H9 (cell line): ENCODE results near the gene RPLP2. TPM values are rescaled to one million over a fixed set of nuclear protein-coding genes. Genes with fewer than 3 reads are reported as not detected.

Experiments used
- DNase-seq: peaks from one replicate; pipeline ENCODE4 v3.0.0-alpha.2; 2017
- H2AFZ ChIP-seq: one replicate; pipeline ENCODE4 v1.6.1; 2013; ENCODE audit warnings: mild to moderate bottlenecking, low read length, control low read depth, moderate library complexity
- H2AK5ac ChIP-seq: 2 replicates; pipeline ENCODE4 v1.6.1; 2013; ENCODE audit warnings: low read length, control low read depth, mixed read lengths; ENCODE audit not compliant: insufficient read length
- H2BK120ac ChIP-seq: one replicate; pipeline ENCODE4 v1.6.1; 2013; ENCODE audit warnings: low read depth, mild to moderate bottlenecking, low read length, control low read depth, inconsistent platforms; ENCODE audit not compliant: poor library complexity, severe bottlenecking
- H2BK12ac ChIP-seq: 2 replicates; pipeline ENCODE4 v1.6.1; 2013; ENCODE audit warnings: low read length, control low read depth, mixed read lengths, low read depth; ENCODE audit not compliant: insufficient read length
- H2BK15ac ChIP-seq: 2 replicates; pipeline ENCODE4 v1.6.1; 2013; ENCODE audit warnings: low read depth, low read length, control low read depth
- H2BK20ac ChIP-seq: one replicate; pipeline ENCODE4 v1.6.1; 2013; ENCODE audit warnings: low read depth, mild to moderate bottlenecking, low read length, control low read depth, inconsistent platforms; ENCODE audit not compliant: poor library complexity, severe bottlenecking
- H2BK5ac ChIP-seq: 2 replicates; pipeline ENCODE4 v1.6.1; 2013; ENCODE audit warnings: low read length, control low read depth, mixed read lengths; ENCODE audit not compliant: insufficient read length
- H3K14ac ChIP-seq: 2 replicates; pipeline ENCODE4 v1.6.1; 2013; ENCODE audit warnings: low read length, control low read depth; ENCODE audit not compliant: insufficient read depth
- H3K18ac ChIP-seq: 2 replicates; pipeline ENCODE4 v1.6.1; 2013; ENCODE audit warnings: low read depth, mild to moderate bottlenecking, mixed read lengths, low read length, control low read depth; ENCODE audit not compliant: insufficient read length
- H3K23ac ChIP-seq: 2 replicates; pipeline ENCODE4 v1.6.1; 2013; ENCODE audit warnings: low read length, control low read depth, mixed read lengths, low read depth; ENCODE audit not compliant: insufficient read length
- H3K23me2 ChIP-seq: 2 replicates; pipeline ENCODE4 v1.6.1; 2013; ENCODE audit warnings: low read depth, mild to moderate bottlenecking, mixed read lengths, low read length, control low read depth; ENCODE audit not compliant: insufficient read length, poor library complexity, severe bottlenecking
- H3K27ac ChIP-seq: 2 replicates; pipeline ENCODE4 v1.5.1; 2013; ENCODE audit warnings: low read length, control low read depth, mixed read lengths, low read depth; ENCODE audit not compliant: insufficient read length
- H3K27me3 ChIP-seq: 2 replicates; pipeline ENCODE4 v1.6.1; 2013; ENCODE audit warnings: low read length, control low read depth, inconsistent platforms; ENCODE audit not compliant: insufficient read depth
- H3K4ac ChIP-seq: 2 replicates; pipeline ENCODE4 v1.6.1; 2013; ENCODE audit warnings: low read depth, mild to moderate bottlenecking, control low read depth, inconsistent platforms, low read length, moderate library complexity
- H3K4me1 ChIP-seq: 2 replicates; pipeline ENCODE4 v1.6.1; 2013; ENCODE audit warnings: low read length, control low read depth, inconsistent platforms; ENCODE audit not compliant: insufficient read depth
- H3K4me2 ChIP-seq: 2 replicates; pipeline ENCODE4 v1.6.1; 2013; ENCODE audit warnings: low read length, control low read depth, mixed read lengths; ENCODE audit not compliant: insufficient read length, insufficient read depth
- H3K56ac ChIP-seq: 2 replicates; pipeline ENCODE4 v1.6.1; 2013; ENCODE audit warnings: low read depth, mild to moderate bottlenecking, mixed read lengths, low read length, control low read depth; ENCODE audit not compliant: insufficient read length
- H3K79me1 ChIP-seq: 2 replicates; pipeline ENCODE4 v1.6.1; 2013; ENCODE audit warnings: low read depth, mild to moderate bottlenecking, moderate library complexity, low read length, control low read depth, inconsistent platforms; ENCODE audit not compliant: insufficient read depth, poor library complexity, severe bottlenecking
- H3K79me2 ChIP-seq: 2 replicates; pipeline ENCODE4 v1.6.1; 2013; ENCODE audit warnings: low read length, control low read depth, inconsistent platforms; ENCODE audit not compliant: insufficient read depth
- H3K9ac ChIP-seq: 2 replicates; pipeline ENCODE4 v1.6.1; 2013; ENCODE audit warnings: low read length, control low read depth, mixed read lengths; ENCODE audit not compliant: insufficient read length; ENCODE audit errors: extremely low read depth
- H3K9me3 ChIP-seq: one replicate; pipeline ENCODE4 v1.6.1; 2013; ENCODE audit warnings: low read depth, low read length, inconsistent platforms; ENCODE audit not compliant: control insufficient read depth
- H3T11ph ChIP-seq: one replicate; pipeline ENCODE4 v1.6.1; 2013; ENCODE audit warnings: mild to moderate bottlenecking, low read length, control low read depth, inconsistent platforms
- H4K20me1 ChIP-seq: one replicate; pipeline ENCODE4 v1.6.1; 2013; ENCODE audit not compliant: control insufficient read depth, insufficient read length, insufficient read depth
- H4K5ac ChIP-seq: 2 replicates; pipeline ENCODE4 v1.6.1; 2013; ENCODE audit warnings: low read depth, mild to moderate bottlenecking, mixed read lengths, low read length, control low read depth; ENCODE audit not compliant: insufficient read length
- H4K8ac ChIP-seq: replicated peaks from 2 replicates; pipeline ENCODE4 v1.6.1; 2013; ENCODE audit warnings: low read length, control low read depth, mixed read lengths, low read depth; ENCODE audit not compliant: insufficient read length
- H4K91ac ChIP-seq: 2 replicates; pipeline ENCODE4 v1.6.1; 2013; ENCODE audit warnings: low read depth, mild to moderate bottlenecking, moderate library complexity, mixed read lengths, low read length, control low read depth; ENCODE audit not compliant: insufficient read length
- H3K27ac Mint-ChIP-seq, 3 experiments: 2 replicates in 2 of 3; 3 replicates in 1 of 3; pipeline ENCODE4 v1.8.0; 2020 to 2021; ENCODE audit warnings: mixed read lengths in 3 of 3, mild to moderate bottlenecking in 1 of 3, moderate library complexity in 1 of 3
- H3K27me3 Mint-ChIP-seq: 2 replicates; pipeline ENCODE4 v1.8.0; 2021; ENCODE audit warnings: low read depth, mild to moderate bottlenecking, moderate library complexity, mixed read lengths
- H3K36me3 Mint-ChIP-seq, 3 experiments: 2 replicates in 2 of 3; 3 replicates in 1 of 3; pipeline ENCODE4 v1.8.0; 2020 to 2021; ENCODE audit warnings: low read depth in 3 of 3, mixed read lengths in 3 of 3; ENCODE audit not compliant: insufficient read depth in 1 of 3
- H3K4me1 Mint-ChIP-seq, 2 experiments: 2 replicates each; pipeline ENCODE4 v1.8.0; 2020; ENCODE audit warnings: mixed read lengths in 2 of 2
- H3K4me3 Mint-ChIP-seq, 2 experiments: 2 replicates in 1 of 2; 3 replicates in 1 of 2; pipeline ENCODE4 v1.8.0; 2020 to 2021; ENCODE audit warnings: mild to moderate bottlenecking in 2 of 2, mixed read lengths in 2 of 2, moderate library complexity in 1 of 2
- H3K9me3 Mint-ChIP-seq, 2 experiments: 2 replicates in 1 of 2; 3 replicates in 1 of 2; pipeline ENCODE4 v1.8.0; 2020; ENCODE audit warnings: mild to moderate bottlenecking in 2 of 2, mixed read lengths in 2 of 2, moderate library complexity in 1 of 2
- CTCF ChIP-seq: fragments of 200-600 bp; sonication (generic); conservative IDR thresholded peaks from 3 replicates; pipeline ENCODE4 v1.8.0; 2021; ENCODE audit warnings: antibody characterized with exemption, mild to moderate bottlenecking
- WGBS: extraction: QIAGEN DNeasy Blood & Tissue Kit; methylation state at CpG from one replicate; pipeline ENCODE4 v1.1.7; 2013; ENCODE audit warnings: missing lambda C conversion rate, low lambda C conversion rate, mixed read lengths; ENCODE audit not compliant: insufficient read length; ENCODE audit errors: extremely low coverage; 5-methylcytosine and 5-hydroxymethylcytosine counted together
- total RNA-seq: library from RNA; stranded (reverse); gene quantifications from 2 replicates; pipeline ENCODE4 v1.2.1, GENCODE V29; 2021

The RPLP2 gene
- total RNA-seq, 1 experiment from 2014 or later, result 2,138 TPM

DNA sequence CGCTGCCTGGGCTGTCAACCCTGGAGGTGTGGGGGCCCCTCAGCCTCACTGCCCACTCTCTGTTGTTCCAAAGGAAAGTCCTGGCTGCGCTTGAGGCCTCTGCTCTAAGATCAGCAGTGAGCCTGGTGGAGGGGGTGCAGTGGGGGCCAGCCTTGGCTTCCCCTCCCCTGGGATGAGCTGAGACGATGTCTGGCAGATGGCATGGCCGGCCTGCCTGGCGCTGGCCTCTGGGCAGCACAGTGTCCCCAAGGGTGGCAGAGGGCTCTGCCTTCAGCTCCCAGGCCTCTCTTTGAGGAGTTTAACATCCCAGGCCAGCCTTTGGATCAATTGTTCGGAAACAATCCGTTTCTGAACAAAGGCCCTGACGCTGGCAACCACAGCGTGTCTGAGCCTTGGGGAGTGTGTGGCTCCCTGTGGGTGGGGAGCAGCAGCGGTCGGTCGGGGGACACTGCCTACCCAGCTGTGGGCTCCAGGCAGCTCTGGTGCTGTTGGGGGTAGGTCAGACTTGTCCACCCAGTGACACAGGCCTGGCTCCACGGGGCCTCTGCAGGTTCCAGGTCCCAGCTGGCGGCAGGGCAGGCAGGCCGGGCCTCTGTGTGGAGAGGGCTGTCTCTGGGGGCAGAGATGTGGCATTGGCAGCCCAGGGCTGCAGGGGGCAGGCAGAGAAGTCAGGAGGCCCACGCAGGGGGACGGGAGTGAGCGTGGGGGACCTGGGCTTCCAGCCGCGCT is 45.0 kb downstream of the RPLP2 start:
- H3K36me3 Mint-ChIP-seq, result peaks cover 0 to 13% (median 0%) of the 10 kb centered on the region in 3 experiments; a peak in 3 of 7 replicates
- no CpG with 5 or more reads among the region's 20 CpGs for WGBS
- Histone ChIP-seq H2AFZ (no peak overlapping the region), H3K23ac (no peak overlapping the region), H4K20me1 (no peaks in the 10 kb centered on the region), H4K8ac (no peak overlapping the region), H3K9me3 (no peaks in the 10 kb centered on the region), H3K4me2 (no peak overlapping the region), H3K27ac (no peak overlapping the region), H2BK5ac (no peak overlapping the region), H3K23me2 (peaks cover 9% of the 10 kb centered on the region), H3T11ph (no peak overlapping the region), H3K14ac (no peak overlapping the region; the same call in 1 of the 2 replicates), H2AK5ac (no peak overlapping the region), H3K56ac (no peak overlapping the region), H4K5ac (no peak overlapping the region), H3K9ac (no peak overlapping the region), H4K91ac (no peak overlapping the region), H3K4me1 (no peaks in the 10 kb centered on the region), H2BK20ac (no peak overlapping the region), H3K4ac (no peak overlapping the region), H3K18ac (no peak overlapping the region), H3K79me2 (no peaks in the 10 kb centered on the region), H2BK120ac (no peak overlapping the region), H2BK12ac (no peak overlapping the region), H3K79me1 (no peaks in the 10 kb centered on the region), H3K27me3 (no peaks in the 10 kb centered on the region), H2BK15ac (no peak overlapping the region)
- DNase-seq, result no peak
- H3K9me3 Mint-ChIP-seq, result no peaks in the 10 kb centered on the region
- no peak for TF ChIP-seq CTCF
- no peak overlapping the region for H3K27ac Mint-ChIP-seq
- H3K27me3 Mint-ChIP-seq, result peaks cover 10% of the 10 kb centered on the region
- no peak overlapping the region for H3K4me3 Mint-ChIP-seq
- peaks cover 8 to 57% of the 10 kb centered on the region in 2 experiments for H3K4me1 Mint-ChIP-seq
